ENCODE measurements around the gene RORC.
A peak's percentile ranks its signal among the peaks of the same experiment; 100 is the strongest.

RORC gene

DNA sequence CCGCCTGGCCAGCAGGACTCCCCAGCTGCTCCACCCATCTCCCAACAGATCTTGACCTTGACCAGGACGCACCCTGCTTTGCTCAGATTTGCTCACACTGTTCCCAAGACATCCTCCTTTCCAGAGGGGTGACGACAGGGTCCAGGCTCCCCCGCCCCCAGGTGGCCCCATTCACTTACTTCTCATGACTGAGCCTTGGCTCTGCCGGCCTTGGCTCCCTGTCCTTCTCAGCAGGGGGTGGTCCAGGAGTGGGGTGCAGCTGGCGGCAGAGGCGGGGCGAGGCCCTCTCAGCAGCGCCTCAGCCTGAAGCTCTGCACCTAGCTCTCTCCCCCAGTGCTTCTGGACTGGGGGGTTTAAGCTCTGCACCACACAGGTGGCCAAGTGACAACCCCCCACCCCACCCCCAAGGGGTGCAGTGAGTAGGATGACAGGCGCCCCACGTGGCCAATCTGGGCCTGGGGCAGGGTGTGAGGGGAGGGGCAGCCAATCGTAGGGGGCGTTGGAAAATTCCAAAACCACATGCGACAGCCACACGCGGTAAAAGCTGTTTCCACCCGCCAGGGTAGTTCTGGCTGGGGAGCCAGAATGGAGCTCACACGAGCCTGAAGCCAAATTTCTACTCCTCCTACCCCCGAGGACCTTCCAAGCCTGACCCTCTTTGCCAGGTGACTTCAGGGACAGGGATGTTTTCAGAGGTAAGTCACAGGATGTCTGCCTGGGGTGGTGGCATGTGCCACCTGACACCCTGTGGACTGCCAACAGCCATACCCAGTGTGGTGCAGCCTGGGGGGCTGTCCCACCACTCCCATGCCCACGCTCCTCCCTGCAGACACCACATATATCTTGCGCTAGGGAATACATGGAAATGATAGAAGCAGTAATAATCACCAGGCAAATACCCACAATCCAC lies 5.6 kb downstream of the RORC start:
- peak; percentile 38 for DNase-seq

- DNase-seq = no peak
Measured at GRCh38 chr1:151825204-151825603, 6.4 kb downstream of the RORC start.

GRCh38 chr1:151823175-151823574 lies 8.4 kb downstream of the RORC start:
- no peak for DNase-seq

DNA sequence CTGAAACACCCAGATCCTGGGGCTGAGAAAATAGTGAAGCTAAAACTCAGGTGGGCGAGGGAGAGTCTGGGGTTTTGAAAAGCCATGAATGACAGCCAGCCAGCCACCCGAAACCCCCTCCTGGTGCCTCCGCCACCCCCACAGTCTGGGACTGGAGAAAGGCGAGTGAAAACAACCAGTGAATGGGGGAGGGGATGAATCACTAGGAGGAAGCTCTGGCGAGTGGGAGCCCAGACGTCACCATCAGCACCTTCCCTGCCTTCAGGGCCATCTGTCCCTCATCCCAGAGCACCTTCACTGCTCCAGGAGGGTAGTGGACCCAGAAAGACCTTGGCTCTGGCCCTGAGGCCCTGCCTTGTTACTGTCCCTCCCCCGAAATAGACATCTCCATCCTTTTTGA lies 9.2 kb downstream of the RORC start:
- no peak for DNase-seq

GRCh38 chr1:151820940-151821339 lies 10.7 kb downstream of the RORC start:
- DNase-seq = peak; percentile 39

DNA sequence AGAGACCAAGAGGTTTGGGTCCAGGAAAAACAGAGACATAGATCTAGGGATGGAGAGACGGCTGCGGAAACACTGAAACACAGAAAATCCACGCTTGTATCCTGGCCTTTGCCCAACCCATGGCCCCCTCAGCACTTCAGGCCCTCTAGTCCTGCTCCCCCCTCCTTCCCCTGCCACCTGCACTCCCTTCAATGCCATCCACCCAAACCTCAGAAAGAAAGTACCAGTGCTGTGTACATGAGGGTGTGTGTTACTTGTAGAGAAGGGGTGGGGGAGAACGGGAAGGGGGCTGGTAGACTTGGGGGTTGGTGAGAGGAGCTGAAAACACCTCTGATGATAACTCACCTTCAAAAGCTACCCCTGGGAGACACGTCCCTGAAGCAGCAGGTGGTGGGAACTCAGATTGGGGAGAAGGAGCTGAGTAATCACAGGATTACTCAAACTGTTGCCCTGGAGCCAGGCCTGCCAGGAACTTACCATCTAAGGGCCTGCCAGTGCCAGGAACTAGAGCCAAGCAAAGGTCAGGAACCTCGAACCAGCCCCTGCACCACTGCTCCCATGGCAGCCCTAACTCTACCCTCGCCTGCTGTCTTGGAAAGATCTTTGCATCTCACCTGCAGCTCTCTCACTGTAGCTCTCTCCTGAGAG lies 11.5 kb downstream of the RORC start:
- DNase-seq = no peak

GRCh38 chr1:151819227-151819835 lies 12.3 kb downstream of the RORC start:
- DNase-seq = no peak

- no peak for DNase-seq
Measured at GRCh38 chr1:151817353-151817730, 14.3 kb downstream of the RORC start.

- DNase-seq = no peak
Measured at GRCh38 chr1:151816548-151817352, 14.9 kb downstream of the RORC start.

GRCh38 chr1:151815716-151816327 lies 15.8 kb downstream of the RORC start:
- DNase-seq = peak; percentile 69

- no peak for DNase-seq
Measured at GRCh38 chr1:151814971-151815545, 16.5 kb downstream of the RORC start.

GRCh38 chr1:151814426-151814825 lies 17.2 kb downstream of the RORC start:
- DNase-seq = no peak

GRCh38 chr1:151813271-151813977 lies 18.2 kb downstream of the RORC start:
- no peak for DNase-seq

DNA sequence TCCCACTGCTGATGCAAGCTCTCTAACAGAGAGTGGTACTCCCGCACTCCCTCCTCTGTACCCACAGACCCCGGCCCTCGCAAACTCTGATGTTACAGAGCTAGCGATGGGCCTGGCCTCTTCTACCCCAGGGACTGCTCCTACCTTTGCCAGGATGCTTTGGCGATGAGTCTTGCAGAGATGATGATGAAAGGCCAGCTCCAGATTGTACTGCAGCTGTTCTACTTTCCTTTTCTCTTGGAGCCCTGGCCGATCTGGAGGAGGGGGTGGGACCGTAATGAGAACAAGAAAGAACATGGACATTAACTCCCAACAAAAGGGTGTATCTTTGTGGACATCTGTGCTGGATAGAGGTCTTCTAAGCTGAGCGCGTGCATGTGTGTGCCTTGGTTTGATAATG lies 20.4 kb downstream of the RORC start:
- no peak for DNase-seq

GRCh38 chr1:151809985-151810556 lies 21.5 kb downstream of the RORC start:
- DNase-seq = no peak

DNA sequence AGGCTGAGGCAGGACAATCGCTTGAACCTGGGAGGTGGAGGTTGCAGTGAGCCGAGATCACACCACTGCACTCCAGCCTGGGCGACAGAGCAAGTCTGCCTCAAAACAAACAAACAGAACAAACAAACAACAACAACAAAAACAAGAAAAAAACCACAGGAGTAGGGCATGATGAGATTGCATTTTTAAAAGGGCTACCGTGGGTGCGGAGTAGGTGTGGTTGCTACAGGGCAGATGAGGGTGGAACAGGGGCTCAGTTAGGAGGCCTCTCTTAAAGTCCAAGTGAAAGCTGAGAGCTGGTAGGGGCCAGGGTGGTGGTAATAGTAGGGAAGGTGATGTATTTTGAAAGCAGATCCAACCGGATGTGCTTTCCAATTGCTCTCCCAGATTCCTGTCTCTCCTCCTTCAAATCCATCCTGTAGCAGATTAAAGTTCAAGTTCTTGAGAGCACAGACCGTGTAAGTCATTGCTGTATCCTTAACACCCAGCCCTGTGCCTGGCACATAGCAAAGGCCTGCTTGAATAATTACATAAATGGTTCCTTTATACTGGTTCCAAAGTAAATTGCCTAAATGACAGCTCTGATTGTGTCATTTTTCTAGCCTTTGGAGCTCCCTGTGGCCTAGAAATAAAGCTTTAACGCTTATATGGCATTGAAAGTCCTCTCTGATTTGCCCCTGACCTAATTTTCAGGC lies 22.2 kb downstream of the RORC start:
- DNase-seq = no peak

DNA sequence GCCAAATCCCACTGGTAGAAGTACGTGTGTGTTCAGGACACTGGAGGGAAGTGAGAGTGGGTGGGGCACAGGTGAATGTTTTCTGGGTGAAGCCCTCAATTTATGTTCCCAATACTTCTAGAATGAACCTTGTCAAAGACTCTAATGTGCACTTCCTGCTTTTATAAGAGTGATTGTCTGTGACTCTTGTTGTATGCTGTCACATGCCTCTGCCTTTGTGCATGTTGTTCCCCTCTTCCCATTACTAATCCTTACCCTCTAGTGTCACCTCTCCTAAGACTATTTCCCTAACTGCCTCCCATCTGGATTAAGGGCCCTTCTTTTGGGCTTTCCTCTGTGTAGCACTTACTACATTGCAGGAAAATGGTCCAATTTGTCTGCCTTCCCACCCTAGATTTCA lies 23.8 kb downstream of the RORC start:
- no peak for DNase-seq

GRCh38 chr1:151807131-151807530 lies 24.5 kb downstream of the RORC start:
- no peak for DNase-seq

DNA sequence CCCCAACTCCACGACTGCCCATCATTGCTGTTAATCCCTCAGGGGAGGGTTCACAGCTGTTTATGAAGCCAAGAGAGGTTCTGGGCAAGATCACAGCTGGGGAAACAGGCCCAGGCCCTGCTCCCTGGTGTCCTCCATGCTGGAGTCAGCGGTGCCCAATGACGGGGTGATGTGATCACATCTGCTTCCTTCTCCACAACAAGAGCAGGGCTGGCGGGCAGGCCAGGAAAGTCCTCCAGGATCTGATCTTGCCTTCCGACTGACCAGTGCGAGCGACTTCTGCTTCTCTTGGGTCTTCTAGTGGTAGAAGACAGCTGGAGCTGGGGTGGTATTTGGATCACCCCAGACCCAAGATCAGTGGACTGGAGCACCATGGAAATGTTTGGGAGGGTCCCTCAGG lies 25.4 kb downstream of the RORC start:
- DNase-seq = no peak

GRCh38 chr1:151805066-151805820 lies 26.4 kb downstream of the RORC start, which contains the start of gene LINGO4:
LINGO4 (minus strand) TSS chr1:151805419; CDS start chr1:151802704, 2,715 bp downstream.
- DNase-seq = no peak

All from CD4-positive, alpha-beta T cell treated with Interleukin-21 for 1 hour (primary cell).